Mesenchymal stem cell (in vitro differentiated cells and primary cell): ENCODE data around the gene RTL1.

ENCODE experiments used
- DNase-seq: peaks from one replicate; pipeline ENCODE4 v3.0.0-alpha.2; 2013
- H2AFZ ChIP-seq: one replicate; pipeline ENCODE4 v1.6.1; 2013; ENCODE audit warnings: low read depth, mild to moderate bottlenecking, control low read depth, inconsistent platforms, low read length, moderate library complexity
- H2AK5ac ChIP-seq: 2 replicates; pipeline ENCODE4 v1.6.1; 2013; ENCODE audit warnings: low read length, moderate library complexity, mild to moderate bottlenecking, inconsistent platforms; ENCODE audit not compliant: severe bottlenecking
- H2BK120ac ChIP-seq: one replicate; pipeline ENCODE4 v1.6.1; 2013; ENCODE audit warnings: low read depth, mild to moderate bottlenecking, inconsistent platforms, low read length, moderate library complexity
- H2BK12ac ChIP-seq, 2 experiments: one replicate each; pipeline ENCODE4 v1.6.1; 2013; ENCODE audit warnings: inconsistent platforms in 2 of 2, low read length in 2 of 2, mild to moderate bottlenecking in 2 of 2, moderate library complexity in 2 of 2, control low read depth in 1 of 2
- H2BK15ac ChIP-seq: one replicate; pipeline ENCODE4 v1.6.1; 2013; ENCODE audit warnings: mild to moderate bottlenecking, low read depth, inconsistent platforms; ENCODE audit not compliant: poor library complexity, severe bottlenecking
- H2BK5ac ChIP-seq: 2 replicates; pipeline ENCODE4 v1.6.1; 2013; ENCODE audit warnings: low read depth, mild to moderate bottlenecking, low read length, control low read depth, inconsistent platforms; ENCODE audit not compliant: poor library complexity, severe bottlenecking
- H3K14ac ChIP-seq, 2 experiments: one replicate each; pipeline ENCODE4 v1.6.1; 2013; ENCODE audit warnings: inconsistent platforms in 2 of 2, low read length in 2 of 2, control low read depth in 1 of 2, mild to moderate bottlenecking in 1 of 2, moderate library complexity in 1 of 2
- H3K18ac ChIP-seq, 2 experiments: one replicate each; pipeline ENCODE4 v1.6.1; 2013; ENCODE audit warnings: inconsistent platforms in 2 of 2, low read length in 2 of 2, control low read depth in 1 of 2, low read depth in 1 of 2, mild to moderate bottlenecking in 1 of 2
- H3K23ac ChIP-seq, 2 experiments: one replicate each; pipeline ENCODE4 v1.6.1; 2013; ENCODE audit warnings: inconsistent platforms in 2 of 2, low read length in 2 of 2, mild to moderate bottlenecking in 2 of 2, moderate library complexity in 2 of 2, control low read depth in 1 of 2
- H3K27ac ChIP-seq: 2 replicates; pipeline ENCODE4 v1.5.1; 2013; ENCODE audit warnings: mild to moderate bottlenecking, moderate library complexity, low read length, control low read depth, inconsistent platforms; ENCODE audit not compliant: poor library complexity, severe bottlenecking
- H3K27me3 ChIP-seq, 2 experiments: 2 replicates each; pipeline versions ENCODE4 v1.6.1 to v1.7.0; 2013; ENCODE audit warnings: low read length in 2 of 2, mild to moderate bottlenecking in 2 of 2, moderate library complexity in 2 of 2, control low read depth in 1 of 2, inconsistent platforms in 1 of 2; ENCODE audit not compliant: control insufficient read depth in 1 of 2, insufficient read depth in 1 of 2
- H3K36me3 ChIP-seq, 2 experiments: 2 replicates each; pipeline versions ENCODE4 v1.6.1 to v1.7.0; 2013; ENCODE audit warnings: low read length in 2 of 2, control low read depth in 1 of 2, inconsistent platforms in 1 of 2, low read depth in 1 of 2, mild to moderate bottlenecking in 1 of 2; ENCODE audit not compliant: insufficient read depth in 2 of 2, control insufficient read depth in 1 of 2
- H3K4ac ChIP-seq, 2 experiments: one replicate each; pipeline ENCODE4 v1.6.1; 2013; ENCODE audit warnings: inconsistent platforms in 2 of 2, low read length in 2 of 2, mild to moderate bottlenecking in 2 of 2, moderate library complexity in 2 of 2, control low read depth in 1 of 2, low read depth in 1 of 2
- H3K4me1 ChIP-seq: 2 replicates; pipeline ENCODE4 v1.6.1; 2013; ENCODE audit warnings: low read depth, low read length, control low read depth; ENCODE audit not compliant: control insufficient read depth, insufficient read depth
- H3K4me2 ChIP-seq: 2 replicates; pipeline ENCODE4 v1.6.1; 2013; ENCODE audit warnings: low read length, mild to moderate bottlenecking, inconsistent platforms; ENCODE audit not compliant: poor library complexity, severe bottlenecking
- H3K4me3 ChIP-seq, 2 experiments: 2 replicates each; pipeline versions ENCODE4 v1.5.1 to v1.7.0; 2013; ENCODE audit warnings: low read length in 2 of 2, mild to moderate bottlenecking in 2 of 2, control low read depth in 1 of 2, low read depth in 1 of 2; ENCODE audit not compliant: insufficient read depth in 1 of 2
- H3K79me1 ChIP-seq: replicated peaks from 2 replicates; pipeline ENCODE4 v1.6.1; 2013; ENCODE audit warnings: mild to moderate bottlenecking, control low read depth, low read length, inconsistent platforms; ENCODE audit not compliant: poor library complexity, severe bottlenecking
- H3K9ac ChIP-seq: 2 replicates; pipeline ENCODE4 v1.7.0; 2013; ENCODE audit warnings: mild to moderate bottlenecking, low read length, moderate library complexity
- H3K9me3 ChIP-seq: 2 replicates; pipeline ENCODE4 v1.7.0; 2013; ENCODE audit warnings: mild to moderate bottlenecking, low read length; ENCODE audit not compliant: control insufficient read depth
- H4K8ac ChIP-seq: one replicate; pipeline ENCODE4 v1.6.1; 2013; ENCODE audit warnings: inconsistent platforms, mild to moderate bottlenecking, low read length, moderate library complexity
- H4K91ac ChIP-seq: one replicate; pipeline ENCODE4 v1.6.1; 2013; ENCODE audit warnings: mild to moderate bottlenecking, low read length, inconsistent platforms
- WGBS: methylation state at CpG from one replicate; pipeline ENCODE4 v1.1.7; 2013; ENCODE audit warnings: mixed read lengths; 5-methylcytosine and 5-hydroxymethylcytosine counted together

The RTL1 gene

GRCh38 chr14:100834794-100835547, 68.6 kb downstream of the RTL1 start:
- Histone ChIP-seq H3K4me1 (no peaks in the 10 kb centered on the region), H3K9ac (no peak overlapping the region), H3K9me3 (no peaks in the 10 kb centered on the region), H4K8ac (no peak overlapping the region), H2BK5ac (no peak overlapping the region), H3K27ac (no peak overlapping the region), H3K79me1 (no peaks in the 10 kb centered on the region), H4K91ac (no peak overlapping the region), H2AK5ac (no peak overlapping the region), H2BK120ac (no peak overlapping the region), H3K27me3 (peaks cover 0 to 27% of the 10 kb centered on the region in 2 experiments), H2BK15ac (no peak overlapping the region), H2BK12ac (peak overlapping the region in 1 of 2 experiments; percentile 29), H3K14ac (no peak overlapping the region), H3K4me2 (no peak overlapping the region), H3K4me3 (no peak overlapping the region), H2AFZ (no peak overlapping the region), H3K23ac (no peak overlapping the region), H3K4ac (no peak overlapping the region), H3K36me3 (peaks cover 0 to 77% of the 10 kb centered on the region in 2 experiments), H3K18ac (no peak overlapping the region)
- DNase-seq, result no peak
- WGBS, result 91% methylated on average over 29 of the region's 29 CpGs

- H3K9ac ChIP-seq, result no peak overlapping the region
- no peak overlapping the region for H3K14ac ChIP-seq
- no peaks in the 10 kb centered on the region for H3K79me1 ChIP-seq
- no peak for DNase-seq
- H4K8ac ChIP-seq, result no peak overlapping the region
- no peak overlapping the region for H2BK12ac ChIP-seq
- no peak overlapping the region for H2BK120ac ChIP-seq
- H3K4me3 ChIP-seq, result no peak overlapping the region
- no peak overlapping the region for H2AK5ac ChIP-seq
- no peaks in the 10 kb centered on the region for H3K9me3 ChIP-seq
- H3K27me3 ChIP-seq, result peaks cover 0 to 33% of the 10 kb centered on the region in 2 experiments
- no peak overlapping the region for H4K91ac ChIP-seq
- H3K4me2 ChIP-seq, result no peak overlapping the region
- H3K36me3 ChIP-seq, result peaks cover 0 to 82% of the 10 kb centered on the region in 2 experiments
- no peak overlapping the region for H3K27ac ChIP-seq
- WGBS, result 96% methylated on average over 13 of the region's 15 CpGs
- H2BK5ac ChIP-seq, result no peak overlapping the region
- no peak overlapping the region for H3K18ac ChIP-seq
- no peaks in the 10 kb centered on the region for H3K4me1 ChIP-seq
- no peak overlapping the region for H3K23ac ChIP-seq
- H2BK15ac ChIP-seq, result no peak overlapping the region
- H2AFZ ChIP-seq, result no peak overlapping the region
- no peak overlapping the region for H3K4ac ChIP-seq
Observed at GRCh38 chr14:100834082-100834793, 69.3 kb downstream of the RTL1 start.

GRCh38 chr14:100832311-100832960, 71.1 kb downstream of the RTL1 start:
- DNase-seq, result no peak
- Histone ChIP-seq H2BK12ac (no peak overlapping the region), H3K4me2 (no peak overlapping the region), H3K27me3 (peaks cover 0 to 37% of the 10 kb centered on the region in 2 experiments), H3K27ac (no peak overlapping the region), H2BK120ac (no peak overlapping the region), H3K4ac (no peak overlapping the region), H2BK15ac (no peak overlapping the region), H2AFZ (no peak overlapping the region), H3K9ac (no peak overlapping the region), H4K8ac (no peak overlapping the region), H3K79me1 (no peaks in the 10 kb centered on the region), H2BK5ac (no peak overlapping the region), H3K4me1 (peaks cover 1% of the 10 kb centered on the region), H4K91ac (no peak overlapping the region), H3K4me3 (no peak overlapping the region), H3K9me3 (no peaks in the 10 kb centered on the region), H3K14ac (peak overlapping the region in 1 of 2 experiments; percentile 22), H3K36me3 (peaks cover 0 to 76% of the 10 kb centered on the region in 2 experiments), H3K23ac (no peak overlapping the region), H3K18ac (no peak overlapping the region), H2AK5ac (no peak overlapping the region)
- 73% methylated on average over 21 of the region's 21 CpGs for WGBS

GRCh38 chr14:100830681-100831080, 72.8 kb downstream of the RTL1 start:
- no peaks in the 10 kb centered on the region for H3K9me3 ChIP-seq
- no peaks in the 10 kb centered on the region for H3K79me1 ChIP-seq
- 27% methylated on average over 8 of the region's 8 CpGs for WGBS
- H3K27ac ChIP-seq, result no peak overlapping the region
- H3K9ac ChIP-seq, result no peak overlapping the region
- H3K4me1 ChIP-seq, result peaks cover 2% of the 10 kb centered on the region
- no peak overlapping the region for H2BK15ac ChIP-seq
- no peak overlapping the region for H3K23ac ChIP-seq
- H2AFZ ChIP-seq, result no peak overlapping the region
- peaks cover 0 to 37% of the 10 kb centered on the region in 2 experiments for H3K27me3 ChIP-seq
- H2AK5ac ChIP-seq, result no peak overlapping the region
- H2BK120ac ChIP-seq, result no peak overlapping the region
- H4K91ac ChIP-seq, result no peak overlapping the region
- no peak overlapping the region for H3K4me2 ChIP-seq
- no peak overlapping the region for H3K18ac ChIP-seq
- H3K4me3 ChIP-seq, result no peak overlapping the region
- no peak overlapping the region for H3K14ac ChIP-seq
- no peak overlapping the region for H3K4ac ChIP-seq
- H4K8ac ChIP-seq, result no peak overlapping the region
- no peak overlapping the region for H2BK5ac ChIP-seq
- H2BK12ac ChIP-seq, result no peak overlapping the region
- H3K36me3 ChIP-seq, result peaks cover 0 to 60% of the 10 kb centered on the region in 2 experiments
- DNase-seq, result no peak
